SK-N-SH (cell line): ENCODE measurements around the gene TDRKH.

Experiments used
- CHD2 ChIP-seq: fragments of 150-350 bp; IDR thresholded peaks from 2 replicates; pipeline ENCODE4 v1.6.1; 2018; ENCODE audit warnings: low read length; ENCODE audit not compliant: partially characterized antibody
- EP300 ChIP-seq, 2 experiments: IDR thresholded peaks; 2 replicates each; pipeline versions ENCODE4 v1.4.0 to v1.6.1; 2012; ENCODE audit warnings: borderline replicate concordance in 1 of 2, low read depth in 1 of 2, low read length in 1 of 2
- RAD21 ChIP-seq: IDR thresholded peaks from 2 replicates; pipeline ENCODE4 v1.6.1; 2012; ENCODE audit warnings: mild to moderate bottlenecking, low read length
- RXRA ChIP-seq: IDR thresholded peaks from 2 replicates; pipeline ENCODE4 v1.4.0; 2012; ENCODE audit warnings: low read depth, mild to moderate bottlenecking, borderline replicate concordance
- SIN3A ChIP-seq: IDR thresholded peaks from 2 replicates; pipeline ENCODE4 v1.6.1; 2012; ENCODE audit warnings: low read depth, mild to moderate bottlenecking, low read length, moderate library complexity, borderline replicate concordance
- SMC3 ChIP-seq: IDR thresholded peaks from 2 replicates; pipeline ENCODE4 v1.6.1; 2012; ENCODE audit warnings: low read depth, low read length, improper control_type of control experiment
- TF ChIP-seq, protein P1 (sequence below): fragments of 200-600 bp; sonication (generic); IDR thresholded peaks from 2 replicates; pipeline ENCODE4 v1.6.1; 2017; ENCODE audit warnings: antibody characterized with exemption, mild to moderate bottlenecking, moderate library complexity
- TF ChIP-seq, protein P2 (sequence below): IDR thresholded peaks from 2 replicates; pipeline ENCODE4 v1.4.0; 2012; ENCODE audit warnings: low read depth, borderline replicate concordance

DNA sequence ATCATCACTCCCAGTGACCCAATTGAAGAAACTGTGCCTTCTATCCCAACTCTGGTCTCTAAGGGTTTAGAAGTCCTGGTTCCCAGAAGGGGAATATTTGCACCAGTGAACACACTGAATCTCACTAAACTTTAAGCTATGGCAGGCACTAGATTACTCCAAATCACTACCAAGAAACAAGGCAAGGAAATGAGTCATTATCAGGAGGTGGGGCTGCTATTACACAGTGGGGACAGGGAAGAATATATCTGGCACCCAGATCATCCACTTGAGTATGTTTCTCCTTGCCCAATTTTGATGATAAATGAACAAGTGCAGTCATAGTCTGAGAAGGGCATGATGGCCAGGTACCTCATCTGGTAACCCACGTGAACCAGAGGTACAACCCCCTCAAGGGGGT is 34.0 kb downstream of the TDRKH start:
- TF ChIP-seq, protein P1, sequence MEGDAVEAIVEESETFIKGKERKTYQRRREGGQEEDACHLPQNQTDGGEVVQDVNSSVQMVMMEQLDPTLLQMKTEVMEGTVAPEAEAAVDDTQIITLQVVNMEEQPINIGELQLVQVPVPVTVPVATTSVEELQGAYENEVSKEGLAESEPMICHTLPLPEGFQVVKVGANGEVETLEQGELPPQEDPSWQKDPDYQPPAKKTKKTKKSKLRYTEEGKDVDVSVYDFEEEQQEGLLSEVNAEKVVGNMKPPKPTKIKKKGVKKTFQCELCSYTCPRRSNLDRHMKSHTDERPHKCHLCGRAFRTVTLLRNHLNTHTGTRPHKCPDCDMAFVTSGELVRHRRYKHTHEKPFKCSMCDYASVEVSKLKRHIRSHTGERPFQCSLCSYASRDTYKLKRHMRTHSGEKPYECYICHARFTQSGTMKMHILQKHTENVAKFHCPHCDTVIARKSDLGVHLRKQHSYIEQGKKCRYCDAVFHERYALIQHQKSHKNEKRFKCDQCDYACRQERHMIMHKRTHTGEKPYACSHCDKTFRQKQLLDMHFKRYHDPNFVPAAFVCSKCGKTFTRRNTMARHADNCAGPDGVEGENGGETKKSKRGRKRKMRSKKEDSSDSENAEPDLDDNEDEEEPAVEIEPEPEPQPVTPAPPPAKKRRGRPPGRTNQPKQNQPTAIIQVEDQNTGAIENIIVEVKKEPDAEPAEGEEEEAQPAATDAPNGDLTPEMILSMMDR = no peak
- TF ChIP-seq EP300 (IDR thresholded peaks at IDR 0.05; ENCODE audit: borderline replicate concordance in 1 of 2, low read depth in 1 of 2, low read length in 1 of 2) = no peak
- TF ChIP-seq SMC3 = no peak
- TF ChIP-seq SIN3A = no peak
- no peak for TF ChIP-seq RXRA
- TF ChIP-seq CHD2 = no peak
- no peak for TF ChIP-seq RAD21
- TF ChIP-seq, protein P2, sequence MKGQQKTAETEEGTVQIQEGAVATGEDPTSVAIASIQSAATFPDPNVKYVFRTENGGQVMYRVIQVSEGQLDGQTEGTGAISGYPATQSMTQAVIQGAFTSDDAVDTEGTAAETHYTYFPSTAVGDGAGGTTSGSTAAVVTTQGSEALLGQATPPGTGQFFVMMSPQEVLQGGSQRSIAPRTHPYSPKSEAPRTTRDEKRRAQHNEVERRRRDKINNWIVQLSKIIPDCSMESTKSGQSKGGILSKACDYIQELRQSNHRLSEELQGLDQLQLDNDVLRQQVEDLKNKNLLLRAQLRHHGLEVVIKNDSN = no peak
